Measurements from ENCODE around the gene WNT2B. TPM values are rescaled to one million over a fixed set of nuclear protein-coding genes. Genes with fewer than 3 reads are reported as not detected.

The WNT2B gene
- total RNA-seq, 1 experiment from 2014 or later, result 1.6 TPM

- intact Hi-C loops (cut with micrococcal nuclease; ENCODE audit: unreplicated experiment) (no loop called here), in situ Hi-C loops (cut with HindIII; ENCODE audit: low pct_unique_long_range_greater_than_20kb, low sequenced_read_pairs) (no loop called here)
- H3K9me3 ChIP-seq (ENCODE audit: control insufficient read depth, insufficient read depth, low read depth, low read length), result no peaks in the 10 kb centered on the region
- BruUV-seq (replicated peaks), result no TSS peak
- no peak overlapping the region for H3K4me3 ChIP-seq (ENCODE audit: low read depth in 2 of 2, low read length in 2 of 2)
- ChIA-PET CTCF (no interaction called here), POLR2A (no interaction called here)
- no peak overlapping the region for H3K27ac ChIP-seq (ENCODE audit: low read length)
- DNase-seq (ENCODE audit: low read depth, low spot score) (no peak), ATAC-seq (peak; percentile 75)
- H3K4me1 ChIP-seq (ENCODE audit: control insufficient read depth, insufficient read depth, low read length), result no peaks in the 10 kb centered on the region
- TF ChIP-seq REST (IDR thresholded peaks at IDR 0.05; ENCODE audit: insufficient read depth in 1 of 2, low read depth in 2 of 2, low read length in 1 of 2) (peak; percentile 71 to 76), SIN3A (IDR thresholded peaks at IDR 0.05; ENCODE audit: borderline replicate concordance, insufficient read depth, low read depth, low read length) (no peak), POLR2AphosphoS5 (IDR thresholded peaks at IDR 0.05; ENCODE audit: low read depth, low read length) (no peak), TCF7L2 (IDR thresholded peaks at IDR 0.05; ENCODE audit: low read depth, low read length) (no peak), CTCF (IDR thresholded peaks at IDR 0.05) (no peak)
- no peaks in the 10 kb centered on the region for H3K36me3 ChIP-seq (ENCODE audit: control insufficient read depth, insufficient read depth, low read length)
- no peaks in the 10 kb centered on the region for H3K27me3 ChIP-seq (ENCODE audit: control insufficient read depth, insufficient read depth, low read length)
Measured at GRCh38 chr1:112515311-112516009, 6.7 kb downstream of the WNT2B start.

GRCh38 chr1:112516141-112516540 lies 7.4 kb downstream of the WNT2B start:
- Histone ChIP-seq H3K4me3 (ENCODE audit: low read depth in 2 of 2, low read length in 2 of 2) (no peak overlapping the region), H3K27me3 (ENCODE audit: control insufficient read depth, insufficient read depth, low read length) (no peaks in the 10 kb centered on the region), H3K27ac (ENCODE audit: low read length) (no peak overlapping the region), H3K4me1 (ENCODE audit: control insufficient read depth, insufficient read depth, low read length) (no peaks in the 10 kb centered on the region), H3K9me3 (ENCODE audit: control insufficient read depth, insufficient read depth, low read depth, low read length) (no peaks in the 10 kb centered on the region), H3K36me3 (ENCODE audit: control insufficient read depth, insufficient read depth, low read length) (no peaks in the 10 kb centered on the region)
- DNase-seq (ENCODE audit: low read depth, low spot score) (no peak), ATAC-seq (no peak)
- ChIA-PET CTCF (interaction anchor here (0.6 kb wide), 1 partner anchor 50 kb away, joined by 3 read pairs; no protein-coding TSS in a partner anchor), POLR2A (no interaction called here)
- in situ Hi-C loops (cut with HindIII; ENCODE audit: low pct_unique_long_range_greater_than_20kb, low sequenced_read_pairs) (no loop called here), intact Hi-C loops (cut with micrococcal nuclease; ENCODE audit: unreplicated experiment) (no loop called here)
- no TSS peak for BruUV-seq (replicated peaks)
- TF ChIP-seq CTCF (IDR thresholded peaks at IDR 0.05), result no peak
- no peak for TF ChIP-seq REST (IDR thresholded peaks at IDR 0.05; ENCODE audit: insufficient read depth in 1 of 2, low read depth in 2 of 2, low read length in 1 of 2)
- no peak for TF ChIP-seq TCF7L2 (IDR thresholded peaks at IDR 0.05; ENCODE audit: low read depth, low read length)
- TF ChIP-seq SIN3A (IDR thresholded peaks at IDR 0.05; ENCODE audit: borderline replicate concordance, insufficient read depth, low read depth, low read length), result no peak
- TF ChIP-seq POLR2AphosphoS5 (IDR thresholded peaks at IDR 0.05; ENCODE audit: low read depth, low read length), result no peak

Measured in Panc1 (cell line).